Type B pancreatic cell (in vitro differentiated cells): ENCODE results near the gene EMX1. TPM values are rescaled to one million over a fixed set of nuclear protein-coding genes. Genes with fewer than 3 reads are reported as not detected.
A peak's percentile ranks its signal among the peaks of the same experiment; 100 is the strongest.

Experiments used
- DNase-seq: peaks from one replicate; pipeline ENCODE4 v3.0.0; 2021; ENCODE audit warnings: mixed read lengths; ENCODE audit not compliant: unreplicated experiment; ENCODE audit errors: extremely low spot score
- H3K27ac Mint-ChIP-seq: 2 replicates; pipeline ENCODE4 v1.8.0; 2021; ENCODE audit warnings: mild to moderate bottlenecking, mixed read lengths
- H3K27me3 Mint-ChIP-seq: 2 replicates; pipeline ENCODE4 v1.8.0; 2021; ENCODE audit warnings: mixed read lengths
- H3K36me3 Mint-ChIP-seq: 2 replicates; pipeline ENCODE4 v1.8.0; 2021; ENCODE audit warnings: mixed read lengths
- H3K4me1 Mint-ChIP-seq: one replicate; pipeline ENCODE4 v1.8.0; 2021; ENCODE audit warnings: mixed read lengths; ENCODE audit not compliant: unreplicated experiment
- H3K4me3 Mint-ChIP-seq: 2 replicates; pipeline ENCODE4 v1.8.0; 2021; ENCODE audit warnings: mild to moderate bottlenecking, mixed read lengths
- H3K9me3 Mint-ChIP-seq: 2 replicates; pipeline ENCODE4 v1.8.0; 2021; ENCODE audit warnings: mixed read lengths
- total RNA-seq: library from RNA; stranded (reverse); gene quantifications from 2 replicates; pipeline ENCODE4 v1.2.1, GENCODE V29; 2021; ENCODE audit warnings: low replicate concordance
- TF ChIP-seq, protein P1 (sequence below): fragments of 200-600 bp; sonication (generic); conservative IDR thresholded peaks from 2 replicates; pipeline ENCODE4 v1.5.0; 2021; ENCODE audit warnings: antibody characterized with exemption, mild to moderate bottlenecking

Gene EMX1
- total RNA-seq, 1 donor from 2014 or later, result 0.97 TPM

DNA sequence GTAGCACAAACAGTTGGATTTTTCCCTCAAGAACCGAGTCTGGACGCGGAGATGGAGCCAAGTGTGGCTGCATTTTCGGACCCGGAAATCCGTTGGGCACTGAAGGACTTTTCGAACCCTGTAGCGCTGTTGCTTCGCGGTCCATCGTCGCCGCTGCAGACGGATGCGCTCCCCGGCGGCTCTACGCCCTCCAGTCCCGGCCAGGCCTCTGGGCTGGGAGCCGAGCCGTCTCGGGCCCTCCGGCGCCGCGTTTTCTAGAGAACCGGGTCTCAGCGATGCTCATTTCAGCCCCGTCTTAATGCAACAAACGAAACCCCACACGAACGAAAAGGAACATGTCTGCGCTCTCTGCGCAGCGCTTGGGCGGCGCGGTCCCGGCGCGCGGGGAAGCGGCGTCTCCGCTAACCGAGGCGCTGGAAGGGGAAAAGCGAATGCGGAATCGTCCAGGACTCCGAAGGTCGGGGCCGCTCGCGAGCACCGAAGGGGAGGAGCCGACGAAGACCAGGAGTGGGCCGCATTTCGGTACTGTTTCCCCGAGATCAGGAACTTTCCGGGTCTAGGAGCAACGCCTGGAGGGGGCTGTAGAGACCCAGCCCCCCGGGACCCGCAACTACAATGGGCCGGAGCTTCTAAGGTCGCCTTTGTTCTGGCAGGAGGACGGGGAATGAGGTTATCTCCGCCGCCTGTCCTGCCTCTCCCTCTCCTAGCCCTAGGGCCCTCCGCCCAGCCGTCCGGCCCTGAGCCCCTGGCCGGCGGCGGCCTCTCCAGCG is 3.2 kb downstream of the EMX1 start:
- H3K27ac Mint-ChIP-seq, result no peak overlapping the region
- no peaks in the 10 kb centered on the region for H3K36me3 Mint-ChIP-seq
- TF ChIP-seq, protein P1, sequence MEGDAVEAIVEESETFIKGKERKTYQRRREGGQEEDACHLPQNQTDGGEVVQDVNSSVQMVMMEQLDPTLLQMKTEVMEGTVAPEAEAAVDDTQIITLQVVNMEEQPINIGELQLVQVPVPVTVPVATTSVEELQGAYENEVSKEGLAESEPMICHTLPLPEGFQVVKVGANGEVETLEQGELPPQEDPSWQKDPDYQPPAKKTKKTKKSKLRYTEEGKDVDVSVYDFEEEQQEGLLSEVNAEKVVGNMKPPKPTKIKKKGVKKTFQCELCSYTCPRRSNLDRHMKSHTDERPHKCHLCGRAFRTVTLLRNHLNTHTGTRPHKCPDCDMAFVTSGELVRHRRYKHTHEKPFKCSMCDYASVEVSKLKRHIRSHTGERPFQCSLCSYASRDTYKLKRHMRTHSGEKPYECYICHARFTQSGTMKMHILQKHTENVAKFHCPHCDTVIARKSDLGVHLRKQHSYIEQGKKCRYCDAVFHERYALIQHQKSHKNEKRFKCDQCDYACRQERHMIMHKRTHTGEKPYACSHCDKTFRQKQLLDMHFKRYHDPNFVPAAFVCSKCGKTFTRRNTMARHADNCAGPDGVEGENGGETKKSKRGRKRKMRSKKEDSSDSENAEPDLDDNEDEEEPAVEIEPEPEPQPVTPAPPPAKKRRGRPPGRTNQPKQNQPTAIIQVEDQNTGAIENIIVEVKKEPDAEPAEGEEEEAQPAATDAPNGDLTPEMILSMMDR, result no peak
- DNase-seq, result peak; percentile 70
- no peaks in the 10 kb centered on the region for H3K9me3 Mint-ChIP-seq
- H3K27me3 Mint-ChIP-seq, result peaks cover 73% of the 10 kb centered on the region
- H3K4me1 Mint-ChIP-seq, result peaks cover 5% of the 10 kb centered on the region
- peak overlapping the region; percentile 73 for H3K4me3 Mint-ChIP-seq

DNA sequence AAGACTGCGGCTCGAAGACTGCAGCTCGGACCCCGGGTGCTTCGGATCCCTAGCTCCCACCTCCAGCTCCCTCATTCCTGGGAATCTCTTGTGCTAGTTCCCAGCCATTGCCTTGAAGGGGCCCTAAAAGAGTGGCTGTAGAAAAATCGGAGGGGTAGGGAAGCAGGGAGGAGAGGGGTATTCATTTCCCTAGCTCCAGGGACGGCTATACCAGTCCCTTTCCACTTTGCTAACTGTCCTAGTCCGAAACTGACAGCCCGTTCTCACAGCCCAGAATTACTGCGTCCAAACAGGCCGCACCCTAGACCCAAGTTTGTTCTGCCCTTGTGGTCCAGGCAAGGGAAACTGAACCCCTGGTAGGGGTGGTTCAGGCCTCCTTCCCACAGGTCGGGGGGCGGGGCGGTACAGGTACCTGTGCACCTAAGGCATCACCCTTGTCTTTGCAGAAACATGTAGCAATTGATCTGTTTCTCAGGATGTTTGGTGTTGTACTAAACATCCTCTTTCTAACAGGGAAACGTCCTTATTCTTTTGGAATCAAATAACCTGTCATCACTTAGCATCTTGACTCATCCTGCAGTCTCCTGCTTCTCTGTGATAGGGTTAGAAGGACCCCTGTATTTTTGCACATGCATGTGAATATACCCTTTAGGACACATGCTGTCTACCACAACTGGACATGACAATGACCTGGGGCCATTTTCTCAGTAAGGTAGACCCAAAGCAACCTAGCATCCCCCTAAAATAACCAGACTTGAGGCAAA is 4.0 kb downstream of the EMX1 start:
- no peaks in the 10 kb centered on the region for H3K9me3 Mint-ChIP-seq
- peak; percentile 65 for DNase-seq
- H3K36me3 Mint-ChIP-seq, result no peaks in the 10 kb centered on the region
- no peak overlapping the region for H3K27ac Mint-ChIP-seq
- H3K27me3 Mint-ChIP-seq, result peaks cover 69% of the 10 kb centered on the region
- peak overlapping the region; percentile 17 for H3K4me3 Mint-ChIP-seq
- H3K4me1 Mint-ChIP-seq, result peaks cover 5% of the 10 kb centered on the region
- TF ChIP-seq, protein P1, result no peak

DNA sequence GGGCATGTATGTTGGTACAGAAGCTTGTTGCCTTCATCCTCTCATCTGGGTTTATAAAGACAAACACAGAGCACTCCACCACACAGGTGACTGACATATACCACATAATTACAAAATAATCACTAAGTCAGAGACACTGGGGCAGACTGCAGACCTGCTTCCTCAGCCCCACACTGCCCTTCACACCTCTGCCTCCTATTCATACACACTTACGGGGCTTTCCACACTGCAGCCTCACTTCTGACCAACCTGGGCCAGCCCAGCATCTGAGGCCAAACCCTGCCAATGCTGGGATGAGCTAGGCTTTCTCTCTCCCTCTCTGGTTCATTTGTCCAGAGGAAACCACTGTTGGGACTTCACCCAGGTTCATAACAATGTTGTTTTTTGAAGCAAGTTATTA is 4.5 kb downstream of the EMX1 start:
- Mint-ChIP-seq H3K27me3 (peaks cover 63% of the 10 kb centered on the region), H3K4me1 (peaks cover 5% of the 10 kb centered on the region), H3K4me3 (peak overlapping the region; percentile 75), H3K36me3 (no peaks in the 10 kb centered on the region), H3K27ac (no peak overlapping the region), H3K9me3 (no peaks in the 10 kb centered on the region)
- peak; percentile 20 for DNase-seq
- TF ChIP-seq, protein P1, result no peak

DNA sequence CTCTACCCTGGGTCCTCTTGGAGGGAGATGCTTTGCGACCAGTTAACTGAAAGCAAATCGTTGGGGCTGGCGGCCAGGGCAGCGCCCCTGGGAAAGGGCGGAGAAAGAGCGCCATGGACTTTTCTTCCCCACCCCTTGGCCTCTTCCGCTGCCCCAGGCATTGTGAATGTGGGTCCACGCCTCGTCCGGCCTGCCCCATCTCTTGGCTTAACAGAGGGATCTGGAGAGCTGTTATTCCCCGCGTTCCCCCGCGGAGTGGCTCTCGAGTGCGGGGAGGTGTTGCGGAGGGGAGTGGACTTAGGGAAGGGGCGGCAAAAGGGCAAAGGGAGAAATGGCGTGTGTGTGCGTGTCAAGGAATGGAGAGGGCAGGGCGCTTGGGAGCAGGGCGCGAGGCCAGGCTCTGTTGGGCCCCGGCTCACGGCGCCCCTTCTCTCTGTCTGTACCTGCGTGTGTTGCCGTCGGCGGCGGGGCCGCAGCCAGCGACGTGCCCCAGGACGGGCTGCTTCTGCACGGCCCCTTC is 6.6 kb downstream of the EMX1 start:
- TF ChIP-seq, protein P1, result no peak
- H3K27ac Mint-ChIP-seq, result no peak overlapping the region
- peak overlapping the region; percentile 69 for H3K4me3 Mint-ChIP-seq
- H3K27me3 Mint-ChIP-seq, result peaks cover 53% of the 10 kb centered on the region
- H3K36me3 Mint-ChIP-seq, result no peaks in the 10 kb centered on the region
- DNase-seq, result peak; percentile 43
- H3K9me3 Mint-ChIP-seq, result no peaks in the 10 kb centered on the region
- H3K4me1 Mint-ChIP-seq, result peaks cover 5% of the 10 kb centered on the region

DNA sequence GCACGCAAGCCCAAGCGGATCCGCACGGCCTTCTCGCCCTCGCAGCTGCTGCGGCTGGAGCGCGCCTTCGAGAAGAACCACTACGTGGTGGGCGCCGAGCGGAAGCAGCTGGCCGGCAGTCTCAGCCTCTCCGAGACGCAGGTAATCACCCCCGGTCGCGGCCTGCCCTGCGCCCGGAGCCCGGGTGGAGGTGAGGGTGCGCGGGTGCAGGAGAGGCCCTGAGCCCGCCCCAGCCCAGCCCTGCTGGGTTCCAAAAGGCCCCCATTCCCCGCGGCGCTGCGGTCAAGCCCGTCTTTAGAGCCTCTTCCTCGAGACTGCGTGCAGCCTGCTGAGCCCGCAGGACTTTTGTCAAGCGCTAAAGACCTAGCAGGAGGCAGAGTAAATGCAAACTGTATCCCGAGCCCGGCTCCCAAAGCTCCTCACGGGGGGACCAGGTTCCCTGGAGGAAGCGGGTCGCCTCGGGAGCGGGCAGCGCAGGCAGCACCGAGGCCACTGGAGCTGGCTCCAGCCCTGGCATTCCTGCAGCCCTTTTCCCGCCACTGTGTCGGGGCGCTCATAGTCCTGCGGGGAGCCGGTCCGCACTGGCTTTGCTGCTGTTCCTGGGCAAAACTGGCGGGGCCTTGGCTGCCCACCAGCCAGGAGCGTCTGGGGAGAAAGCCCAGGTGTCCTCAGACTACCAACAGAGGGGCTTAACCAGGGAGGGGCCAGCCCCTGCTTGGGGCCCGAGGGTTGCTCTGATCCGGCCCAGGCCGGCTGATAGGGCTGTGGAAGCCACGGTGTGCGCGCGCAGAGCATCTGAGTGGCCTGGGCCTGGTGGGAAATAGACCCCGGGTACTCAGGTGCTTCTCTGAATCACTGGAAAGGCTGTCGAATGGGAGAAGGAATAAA is 7.3 kb downstream of the EMX1 start:
- H3K4me3 Mint-ChIP-seq, result peak overlapping the region; percentile 30
- H3K36me3 Mint-ChIP-seq, result no peaks in the 10 kb centered on the region
- no peaks in the 10 kb centered on the region for H3K9me3 Mint-ChIP-seq
- peak; percentile 68 for DNase-seq
- H3K27me3 Mint-ChIP-seq, result peaks cover 46% of the 10 kb centered on the region
- H3K27ac Mint-ChIP-seq, result no peak overlapping the region
- TF ChIP-seq, protein P1, result no peak
- peaks cover 5% of the 10 kb centered on the region for H3K4me1 Mint-ChIP-seq
